GM23338 (cell line): ENCODE measurements around the gene RGL1.

Experiments
- CTCF ChIP-seq, 2 experiments: fragments of 200-600 bp in 1 of 2; sonication (generic) in 1 of 2; conservative IDR thresholded peaks; 2 replicates each; pipeline versions ENCODE4 v1.5.1 to v1.6.1; 2016 to 2017; ENCODE audit warnings: antibody characterized with exemption in 2 of 2, low read depth in 2 of 2, mild to moderate bottlenecking in 2 of 2, moderate library complexity in 1 of 2
- EZH2phosphoT487 ChIP-seq: fragments of 200-600 bp; sonication (generic); IDR thresholded peaks from one replicate; pipeline ENCODE4 v1.8.1; 2018; ENCODE audit warnings: antibody characterized with exemption; ENCODE audit not compliant: unreplicated experiment
- NANOG ChIP-seq: IDR thresholded peaks from 2 replicates; pipeline ENCODE4 v1.6.1; 2016; ENCODE audit warnings: antibody characterized with exemption, borderline replicate concordance
- POLR2AphosphoS5 ChIP-seq: IDR thresholded peaks from 2 replicates; pipeline ENCODE4 v1.6.1; 2016; ENCODE audit warnings: antibody characterized with exemption, low read depth
- TF ChIP-seq, protein P1 (sequence below): IDR thresholded peaks from one replicate; pipeline ENCODE4 v1.6.1; 2018; ENCODE audit warnings: antibody characterized with exemption; ENCODE audit not compliant: unreplicated experiment

DNA sequence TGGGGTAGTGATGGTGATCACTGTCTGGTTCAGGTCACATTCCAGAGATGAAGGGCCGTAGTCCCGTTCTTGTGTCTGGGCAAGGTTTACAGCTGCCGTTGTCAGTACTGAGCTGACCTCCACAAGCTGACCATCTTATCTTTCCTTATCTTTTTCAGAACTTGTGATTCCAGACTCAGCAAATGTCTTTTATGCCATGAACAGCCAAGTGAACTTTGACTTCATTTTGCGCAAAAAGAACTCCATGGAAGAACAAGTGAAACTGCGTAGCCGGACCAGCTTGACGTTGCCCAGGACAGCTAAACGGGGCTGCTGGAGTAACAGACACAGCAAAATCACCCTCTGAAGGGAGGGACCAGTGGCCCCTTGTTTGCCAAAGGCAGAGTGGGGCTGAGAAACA lies 121.0 kb downstream of the RGL1 start:
- no peak for TF ChIP-seq CTCF (conservative IDR thresholded peaks at IDR 0.05; ENCODE audit: low read depth in 2 of 2)
- TF ChIP-seq EZH2phosphoT487 = no peak
- TF ChIP-seq NANOG = no peak
- TF ChIP-seq, protein P1, sequence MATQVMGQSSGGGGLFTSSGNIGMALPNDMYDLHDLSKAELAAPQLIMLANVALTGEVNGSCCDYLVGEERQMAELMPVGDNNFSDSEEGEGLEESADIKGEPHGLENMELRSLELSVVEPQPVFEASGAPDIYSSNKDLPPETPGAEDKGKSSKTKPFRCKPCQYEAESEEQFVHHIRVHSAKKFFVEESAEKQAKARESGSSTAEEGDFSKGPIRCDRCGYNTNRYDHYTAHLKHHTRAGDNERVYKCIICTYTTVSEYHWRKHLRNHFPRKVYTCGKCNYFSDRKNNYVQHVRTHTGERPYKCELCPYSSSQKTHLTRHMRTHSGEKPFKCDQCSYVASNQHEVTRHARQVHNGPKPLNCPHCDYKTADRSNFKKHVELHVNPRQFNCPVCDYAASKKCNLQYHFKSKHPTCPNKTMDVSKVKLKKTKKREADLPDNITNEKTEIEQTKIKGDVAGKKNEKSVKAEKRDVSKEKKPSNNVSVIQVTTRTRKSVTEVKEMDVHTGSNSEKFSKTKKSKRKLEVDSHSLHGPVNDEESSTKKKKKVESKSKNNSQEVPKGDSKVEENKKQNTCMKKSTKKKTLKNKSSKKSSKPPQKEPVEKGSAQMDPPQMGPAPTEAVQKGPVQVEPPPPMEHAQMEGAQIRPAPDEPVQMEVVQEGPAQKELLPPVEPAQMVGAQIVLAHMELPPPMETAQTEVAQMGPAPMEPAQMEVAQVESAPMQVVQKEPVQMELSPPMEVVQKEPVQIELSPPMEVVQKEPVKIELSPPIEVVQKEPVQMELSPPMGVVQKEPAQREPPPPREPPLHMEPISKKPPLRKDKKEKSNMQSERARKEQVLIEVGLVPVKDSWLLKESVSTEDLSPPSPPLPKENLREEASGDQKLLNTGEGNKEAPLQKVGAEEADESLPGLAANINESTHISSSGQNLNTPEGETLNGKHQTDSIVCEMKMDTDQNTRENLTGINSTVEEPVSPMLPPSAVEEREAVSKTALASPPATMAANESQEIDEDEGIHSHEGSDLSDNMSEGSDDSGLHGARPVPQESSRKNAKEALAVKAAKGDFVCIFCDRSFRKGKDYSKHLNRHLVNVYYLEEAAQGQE = no peak
- no peak for TF ChIP-seq POLR2AphosphoS5
